Astrocyte (in vitro differentiated cells and primary cell): ENCODE data around the gene CELF2.

Experiments used
- EZH2 ChIP-seq: IDR thresholded peaks from 2 replicates; pipeline ENCODE4 v1.6.1; 2012; ENCODE audit warnings: mild to moderate bottlenecking, low read length, inconsistent platforms; ENCODE audit not compliant: insufficient read depth
- TF ChIP-seq, protein P1 (sequence below): IDR thresholded peaks from 2 replicates; pipeline ENCODE4 v1.5.1; 2011; ENCODE audit warnings: low read depth, mild to moderate bottlenecking, inconsistent platforms, low read length, moderate library complexity; ENCODE audit not compliant: insufficient read depth

DNA sequence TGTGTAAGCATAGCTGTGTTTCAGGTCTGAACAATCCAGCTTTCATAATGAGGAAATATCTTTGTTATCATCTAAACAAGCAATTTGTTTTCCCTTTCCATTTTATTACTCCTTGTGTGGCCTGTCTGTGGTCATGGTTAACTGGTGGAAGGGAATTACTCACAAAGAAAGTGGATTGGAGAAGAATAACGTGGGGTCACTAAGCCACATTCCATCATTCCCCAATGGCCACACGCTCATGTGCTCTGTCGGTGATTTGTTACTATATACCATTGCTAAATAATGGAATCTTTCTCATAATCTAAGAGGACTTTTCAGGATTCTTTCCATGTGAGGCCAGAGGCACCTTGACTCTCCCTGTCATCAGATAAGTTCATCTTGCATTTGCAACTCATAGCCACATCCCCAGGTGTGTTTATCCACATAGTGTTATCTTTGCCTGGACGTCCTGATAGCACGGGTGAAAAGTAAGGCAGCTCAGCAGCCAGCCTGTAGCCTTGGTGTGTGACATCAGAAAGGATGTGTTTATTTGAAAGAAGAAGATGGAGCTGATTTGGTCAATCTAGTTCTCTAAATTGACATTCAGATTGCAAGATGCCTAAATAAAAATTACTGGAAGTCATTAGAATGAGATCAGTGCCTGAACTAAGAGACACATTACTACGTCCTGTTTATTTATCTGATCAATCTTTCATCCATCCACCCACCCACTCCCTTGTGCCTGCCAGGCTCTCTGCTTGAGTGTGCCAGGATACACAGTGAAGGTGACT is 128.9 kb downstream of the CELF2 start:
- TF ChIP-seq, protein P1, sequence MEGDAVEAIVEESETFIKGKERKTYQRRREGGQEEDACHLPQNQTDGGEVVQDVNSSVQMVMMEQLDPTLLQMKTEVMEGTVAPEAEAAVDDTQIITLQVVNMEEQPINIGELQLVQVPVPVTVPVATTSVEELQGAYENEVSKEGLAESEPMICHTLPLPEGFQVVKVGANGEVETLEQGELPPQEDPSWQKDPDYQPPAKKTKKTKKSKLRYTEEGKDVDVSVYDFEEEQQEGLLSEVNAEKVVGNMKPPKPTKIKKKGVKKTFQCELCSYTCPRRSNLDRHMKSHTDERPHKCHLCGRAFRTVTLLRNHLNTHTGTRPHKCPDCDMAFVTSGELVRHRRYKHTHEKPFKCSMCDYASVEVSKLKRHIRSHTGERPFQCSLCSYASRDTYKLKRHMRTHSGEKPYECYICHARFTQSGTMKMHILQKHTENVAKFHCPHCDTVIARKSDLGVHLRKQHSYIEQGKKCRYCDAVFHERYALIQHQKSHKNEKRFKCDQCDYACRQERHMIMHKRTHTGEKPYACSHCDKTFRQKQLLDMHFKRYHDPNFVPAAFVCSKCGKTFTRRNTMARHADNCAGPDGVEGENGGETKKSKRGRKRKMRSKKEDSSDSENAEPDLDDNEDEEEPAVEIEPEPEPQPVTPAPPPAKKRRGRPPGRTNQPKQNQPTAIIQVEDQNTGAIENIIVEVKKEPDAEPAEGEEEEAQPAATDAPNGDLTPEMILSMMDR: no peak
- no peak for TF ChIP-seq EZH2
